Adrenal gland (tissue), 12 donors: Measurements from ENCODE around the gene ALDH1A3. TPM values are rescaled to one million over a fixed set of nuclear protein-coding genes. Genes with fewer than 3 reads are reported as not detected.

Experiments
- DNase-seq, 7 donors: peaks; one replicate each; pipeline ENCODE4 v3.0.0-alpha.2; 2019 to 2020
- H3K27ac ChIP-seq, 5 donors: fragments of 200-600 bp; sonication (generic) in 4 of 5; 1 replicate in 3 of 5; 2 replicates in 2 of 5; pipeline versions ENCODE4 v1.5.1 to v1.8.0; 2016 to 2020; ENCODE audit warnings: mild to moderate bottlenecking in 1 of 5
- H3K27me3 ChIP-seq: fragments of 200-600 bp; 2 replicates; pipeline ENCODE4 v1.8.0; 2021
- H3K36me3 ChIP-seq, 2 donors: fragments of 200-600 bp; replicated peaks in 1 of 2; 1 replicate in 1 of 2; 2 replicates in 1 of 2; pipeline versions ENCODE4 v1.5.1 to v1.8.0; 2018 to 2022
- H3K4me1 ChIP-seq, 2 donors: fragments of 200-600 bp; replicated peaks in 1 of 2; 1 replicate in 1 of 2; 2 replicates in 1 of 2; pipeline versions ENCODE4 v1.5.1 to v1.8.0; 2018 to 2021
- H3K4me3 ChIP-seq, 4 donors: fragments of 200-600 bp; sonication (generic) in 3 of 4; one replicate each; pipeline ENCODE4 v1.5.1; 2016 to 2018
- H3K9me3 ChIP-seq, 3 donors: fragments of 200-600 bp; sonication (generic) in 1 of 3; replicated peaks in 1 of 3; 1 replicate in 2 of 3; 2 replicates in 1 of 3; pipeline versions ENCODE4 v1.5.1 to v1.8.0; 2016 to 2021
- CTCF ChIP-seq, 6 experiments: fragments of 450-650 bp in 4 of 6; fragments of 200-600 bp in 2 of 6; sonication (generic) in 1 of 6; IDR thresholded peaks; 1 replicate in 5 of 6; 2 replicates in 1 of 6; pipeline versions ENCODE4 v1.5.1 to v1.8.0; 2016 to 2021; ENCODE audit warnings: antibody characterized with exemption in 6 of 6, mild to moderate bottlenecking in 2 of 6, moderate library complexity in 1 of 6
- POLR2A ChIP-seq, 2 donors: fragments of 450-650 bp; IDR thresholded peaks; one replicate each; pipeline ENCODE4 v1.6.1; 2017; ENCODE audit warnings: antibody characterized with exemption in 2 of 2, mild to moderate bottlenecking in 2 of 2, moderate library complexity in 1 of 2
- WGBS, 4 donors: extraction: QIAGEN DNeasy Blood & Tissue Kit in 2 of 4; methylation state at CpG; one replicate each; pipeline versions ENCODE4 v1.1.5 to v1.1.7; 2013 to 2017; 5-methylcytosine and 5-hydroxymethylcytosine counted together
- intact Hi-C, 2 donors: fragments of 100-400 bp; cut with DNase I; formaldehyde crosslinking; loops; one replicate each; pipeline versions ENCODE4 v1.14.1 to v1.15.0; 2022 to 2023
- polyA plus RNA-seq, 3 donors: library from polyadenylated mRNA; stranded (reverse); fragments of 200-250 nt in 2 of 3; fragments of 350-450 nt in 1 of 3; fragmentation: Illumina TruSeq in 1 of 3; extraction: RNeasy Lipid Tissue Mini Kit (QIAGEN cat#74804) in 1 of 3; gene quantifications; one replicate each; pipeline ENCODE4 v1.2.3, GENCODE V29; 2013 to 2014
- total RNA-seq, 9 donors: library from RNA; depleted of rRNA in 4 of 9; stranded (reverse); fragments of >200 nt in 4 of 9; fragments of 120-200 nt in 1 of 9; fragmentation: NEBNext Ultra II Directional in 1 of 9; extraction: Animal tissue kit (Norgen Biotek cat#: 25700) in 1 of 9; gene quantifications; one replicate each; pipeline versions ENCODE4 v1.1.0 to v1.2.4, GENCODE V29; 2013 to 2023
- donor health status: healthy with polysubstance abuse.
- donor health status: Bipolar disorder and iron deficiency.
- donor health status: DM: yes; HTN: yes; CAD: no.
- donor health status: DM: no; HTN: no; CAD: no.
- donor health status: DM: no; HTN: no; CAD: no.
- donor health status: DM: yes; HTN: yes; CAD: no.

ALDH1A3 gene
- total and polyA plus RNA-seq, 12 donors: 1.8 to 165 (median 30.5) TPM

DNA sequence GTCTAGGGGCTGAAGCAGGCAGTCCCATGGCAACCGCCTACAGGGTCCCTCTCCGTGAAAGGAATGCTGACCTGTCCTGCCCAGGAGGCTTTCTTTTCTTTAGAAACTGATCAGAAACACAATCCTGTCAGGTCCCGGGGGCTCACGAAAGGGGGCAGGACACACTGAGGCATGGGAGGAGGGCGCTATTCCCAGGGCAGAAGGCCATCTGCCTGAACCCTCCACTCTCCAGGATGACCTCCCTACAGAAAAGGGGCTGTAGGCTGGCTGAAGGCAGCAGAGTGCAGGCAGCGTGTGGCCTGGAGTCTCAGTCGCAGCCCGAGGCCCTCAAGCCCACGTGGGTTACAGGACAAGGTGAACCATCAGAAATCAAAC, 21.2 kb downstream of the ALDH1A3 start:
- intact Hi-C loops: no loop called here
- TF ChIP-seq POLR2A (IDR thresholded peaks at IDR 0.05) (no peak), CTCF (IDR thresholded peaks at IDR 0.05) (no peak)
- Histone ChIP-seq H3K27me3 (no peaks in the 10 kb centered on the region), H3K4me3 (no peak overlapping the region), H3K27ac (peak overlapping the region in 1 of 5 donors; percentile 92), H3K36me3 (no peaks in the 10 kb centered on the region), H3K4me1 (peaks cover 4 to 26% of the 10 kb centered on the region in 2 donors), H3K9me3 (no peaks in the 10 kb centered on the region)
- WGBS, 4 donors: 84 to 96% (median 87%) methylated on average over 6 to 9 of the region's 9 CpGs
- no peak for DNase-seq

DNA sequence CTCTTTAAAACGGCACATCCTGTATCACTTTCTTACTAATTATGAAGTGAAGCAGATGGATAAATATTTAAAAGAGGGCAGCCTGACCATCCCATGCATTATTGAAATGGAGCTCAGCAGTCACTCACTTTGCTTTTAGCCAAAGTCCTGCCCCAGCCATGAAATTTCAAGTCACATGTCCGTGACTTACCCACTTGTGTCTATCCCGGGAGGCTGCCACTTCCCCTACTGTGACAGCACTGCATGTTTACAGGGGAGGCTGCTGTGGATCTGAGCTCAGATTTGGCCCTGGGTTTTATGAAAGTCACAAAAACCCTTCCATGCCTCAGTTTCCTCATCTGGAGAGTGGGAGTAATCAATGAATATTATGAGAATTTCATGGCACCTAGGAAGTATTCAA, 21.7 kb downstream of the ALDH1A3 start:
- TF ChIP-seq CTCF (IDR thresholded peaks at IDR 0.05) (no peak), POLR2A (IDR thresholded peaks at IDR 0.05) (no peak)
- Histone ChIP-seq H3K36me3 (peaks cover 0 to 5% of the 10 kb centered on the region in 2 donors), H3K4me1 (peaks cover 4 to 26% of the 10 kb centered on the region in 2 donors), H3K27ac (peak overlapping the region in 2 of 5 donors; percentile 82 to 92), H3K4me3 (no peak overlapping the region), H3K9me3 (no peaks in the 10 kb centered on the region), H3K27me3 (no peaks in the 10 kb centered on the region)
- WGBS, 4 donors: 63 to 80% (median 74%) methylated on average over 3 of the region's 3 CpGs
- intact Hi-C loops: no loop called here
- no peak for DNase-seq

DNA sequence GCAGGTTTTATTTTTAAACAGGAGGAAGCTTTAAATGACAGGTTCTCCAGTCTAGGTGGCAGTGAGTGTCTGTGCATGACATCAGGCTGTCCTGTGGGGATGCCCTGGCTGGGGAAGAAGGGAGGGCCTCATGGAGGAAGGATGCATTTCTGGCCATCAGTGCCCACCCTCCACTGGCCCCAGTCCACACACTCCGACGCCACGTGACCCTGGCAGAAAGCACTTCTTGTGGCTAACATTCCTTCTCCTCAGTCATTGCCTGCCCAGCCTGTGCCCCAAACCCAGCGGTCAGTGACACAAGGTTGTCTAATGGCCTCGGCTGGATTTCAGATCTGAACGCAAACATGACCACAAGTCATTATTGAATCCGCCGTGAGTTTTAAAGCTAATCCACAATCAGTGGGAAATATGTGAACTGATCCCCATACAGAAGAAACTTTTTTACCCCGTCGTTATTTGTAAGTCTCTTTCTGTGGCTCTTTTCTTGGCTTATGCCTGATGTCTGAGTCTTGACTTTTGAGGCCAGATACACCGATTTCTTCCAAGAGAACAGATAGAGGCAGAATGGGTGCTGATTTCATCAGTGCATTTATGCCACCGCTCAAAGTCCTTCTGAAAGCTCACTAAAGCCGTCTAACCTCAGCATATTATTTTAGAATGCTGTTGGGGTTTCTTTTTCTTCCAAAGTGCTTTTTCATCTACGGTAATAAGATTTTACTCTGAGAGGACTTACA, 22.2 kb downstream of the ALDH1A3 start:
- intact Hi-C loops: no loop called here
- 58 to 71% (median 60%) methylated on average over 12 to 14 of the region's 14 CpGs for WGBS, 4 donors
- Histone ChIP-seq H3K9me3 (no peaks in the 10 kb centered on the region), H3K27ac (peak overlapping the region in 4 of 5 donors; percentile 1 to 92 (median 62)), H3K36me3 (peaks cover 0 to 5% of the 10 kb centered on the region in 2 donors), H3K4me3 (peak overlapping the region in 1 of 4 donors; percentile 47), H3K4me1 (peaks cover 4 to 26% of the 10 kb centered on the region in 2 donors), H3K27me3 (no peaks in the 10 kb centered on the region)
- TF ChIP-seq CTCF (IDR thresholded peaks at IDR 0.05): no peak
- TF ChIP-seq POLR2A (IDR thresholded peaks at IDR 0.05): no peak
- no peak for DNase-seq

DNA sequence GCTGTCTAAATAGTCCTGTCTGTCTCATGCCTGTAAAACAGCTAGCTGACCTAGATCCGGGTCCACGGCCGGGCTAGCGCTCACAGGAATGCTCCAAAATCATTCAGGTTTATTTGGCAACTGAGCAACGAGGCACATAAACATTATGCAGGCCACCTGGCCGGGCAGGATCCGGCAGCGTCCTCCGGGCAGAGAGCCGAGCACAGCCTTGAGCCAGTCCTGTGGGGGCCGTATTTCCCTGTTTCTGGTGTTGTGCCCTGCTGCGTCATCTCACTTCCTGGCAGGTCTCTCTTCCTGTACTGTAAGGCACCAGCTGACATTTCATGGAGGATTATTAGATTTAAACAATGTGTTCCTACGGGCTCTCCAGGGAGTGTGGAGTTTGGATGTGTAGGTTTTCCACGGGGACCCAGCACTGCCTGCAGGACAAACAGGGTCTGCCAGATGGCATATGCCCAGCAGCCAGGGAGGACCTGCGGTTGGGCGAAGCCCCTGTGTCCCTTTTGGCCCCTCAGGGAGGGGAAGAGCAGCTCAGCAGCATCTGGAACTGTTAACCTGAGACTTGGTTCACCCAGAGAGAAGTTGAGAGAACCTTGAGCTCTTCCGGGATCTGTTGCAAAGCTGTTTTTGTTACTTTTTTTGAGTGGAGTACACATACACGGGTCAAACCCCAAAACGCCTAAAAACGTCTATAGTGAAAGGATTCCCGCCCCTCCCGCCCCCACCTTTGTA, 23.0 kb downstream of the ALDH1A3 start:
- no peaks in the 10 kb centered on the region for H3K9me3 ChIP-seq
- H3K27ac ChIP-seq: peak overlapping the region in 4 of 5 donors; percentile 1 to 92 (median 62)
- peak overlapping the region in 2 of 4 donors; percentile 5 to 47 for H3K4me3 ChIP-seq
- H3K4me1 ChIP-seq: peaks cover 4 to 26% of the 10 kb centered on the region in 2 donors
- H3K36me3 ChIP-seq: peaks cover 0 to 5% of the 10 kb centered on the region in 2 donors
- intact Hi-C loops: no loop called here
- TF ChIP-seq CTCF (IDR thresholded peaks at IDR 0.05) (no peak), POLR2A (IDR thresholded peaks at IDR 0.05) (no peak)
- H3K27me3 ChIP-seq: no peaks in the 10 kb centered on the region
- WGBS, 4 donors: 31 to 40% (median 34%) methylated on average over 13 to 22 of the region's 22 CpGs
- peak; percentile 66 to 91 (median 83) for DNase-seq
